D721Med (cell line): ENCODE data around the gene CFAP97D2.

ENCODE experiments used
- DNase-seq: peaks from one replicate; pipeline ENCODE4 v3.0.0; 2011; ENCODE audit warnings: low spot score; ENCODE audit not compliant: insufficient read length
- FAIRE-seq: peaks from 2 replicates; lab custom pipeline; 2011; peaks lifted over from hg19 to GRCh38; lab: Jason Lieb, UNC
- TF ChIP-seq, protein P1 (sequence below): IDR thresholded peaks from 2 replicates; pipeline ENCODE4 v1.5.1; 2012; ENCODE audit warnings: mild to moderate bottlenecking, control low read depth; ENCODE audit not compliant: insufficient read depth; ENCODE audit errors: missing control alignments

Gene CFAP97D2

DNA sequence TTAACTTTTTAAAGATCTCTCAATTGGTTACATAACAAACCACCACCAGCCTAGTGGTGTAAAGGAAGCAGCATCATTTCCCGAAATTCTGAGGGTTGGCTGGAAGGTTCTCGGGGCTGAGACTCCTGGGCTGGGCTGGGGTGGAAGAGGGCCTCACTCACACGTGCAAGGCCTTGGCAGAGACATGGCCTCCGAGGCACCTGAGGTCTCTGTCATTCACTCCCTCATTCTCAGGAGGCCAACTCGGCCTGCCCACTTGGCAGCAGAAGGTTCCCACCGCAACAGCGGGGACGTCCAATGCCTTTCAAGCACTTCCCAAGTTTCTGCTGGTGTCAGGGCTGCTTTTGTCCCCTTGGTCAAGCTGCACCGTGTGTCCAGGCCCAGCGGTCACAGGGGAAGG, 28.0 kb upstream of the CFAP97D2 start:
- DNase-seq (peak; percentile 2), FAIRE-seq (no peak)
- TF ChIP-seq, protein P1, sequence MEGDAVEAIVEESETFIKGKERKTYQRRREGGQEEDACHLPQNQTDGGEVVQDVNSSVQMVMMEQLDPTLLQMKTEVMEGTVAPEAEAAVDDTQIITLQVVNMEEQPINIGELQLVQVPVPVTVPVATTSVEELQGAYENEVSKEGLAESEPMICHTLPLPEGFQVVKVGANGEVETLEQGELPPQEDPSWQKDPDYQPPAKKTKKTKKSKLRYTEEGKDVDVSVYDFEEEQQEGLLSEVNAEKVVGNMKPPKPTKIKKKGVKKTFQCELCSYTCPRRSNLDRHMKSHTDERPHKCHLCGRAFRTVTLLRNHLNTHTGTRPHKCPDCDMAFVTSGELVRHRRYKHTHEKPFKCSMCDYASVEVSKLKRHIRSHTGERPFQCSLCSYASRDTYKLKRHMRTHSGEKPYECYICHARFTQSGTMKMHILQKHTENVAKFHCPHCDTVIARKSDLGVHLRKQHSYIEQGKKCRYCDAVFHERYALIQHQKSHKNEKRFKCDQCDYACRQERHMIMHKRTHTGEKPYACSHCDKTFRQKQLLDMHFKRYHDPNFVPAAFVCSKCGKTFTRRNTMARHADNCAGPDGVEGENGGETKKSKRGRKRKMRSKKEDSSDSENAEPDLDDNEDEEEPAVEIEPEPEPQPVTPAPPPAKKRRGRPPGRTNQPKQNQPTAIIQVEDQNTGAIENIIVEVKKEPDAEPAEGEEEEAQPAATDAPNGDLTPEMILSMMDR: no peak

DNA sequence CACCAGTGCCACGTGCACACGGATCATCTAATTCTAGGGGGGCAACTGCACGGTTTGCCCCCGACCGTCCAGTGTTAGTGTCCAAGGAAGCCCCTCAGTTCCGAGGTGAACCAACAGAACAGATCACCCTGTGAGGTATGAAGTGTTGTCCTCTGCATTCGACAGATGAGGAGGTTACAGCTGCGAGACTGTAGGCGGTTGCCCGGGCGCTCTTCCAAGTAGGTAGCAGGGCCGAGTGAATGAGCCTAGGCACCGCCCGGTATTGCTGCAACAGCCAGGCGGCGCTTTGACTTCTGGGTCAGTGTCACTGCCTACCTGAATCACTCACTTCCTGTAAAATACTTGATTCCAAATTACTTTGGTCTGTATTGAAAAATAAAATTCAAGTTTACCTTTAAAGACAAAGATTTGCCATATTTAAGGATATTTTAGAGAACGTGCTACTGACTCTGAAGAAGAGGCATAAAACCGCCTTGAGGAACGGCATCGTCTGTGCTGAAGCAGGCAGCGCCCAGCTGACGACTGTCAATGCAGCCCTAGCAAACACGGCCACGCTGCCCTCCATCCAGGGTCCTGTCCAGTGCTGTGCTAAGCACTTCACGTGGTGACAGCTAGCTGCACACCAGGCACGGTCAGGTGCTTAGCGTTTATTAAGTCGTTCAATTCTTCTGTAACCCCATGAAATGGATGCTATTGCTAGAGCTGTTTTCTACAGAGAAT, 27.3 kb upstream of the CFAP97D2 start:
- DNase-seq (peak; percentile 8), FAIRE-seq (no peak)
- TF ChIP-seq, protein P1: no peak

DNA sequence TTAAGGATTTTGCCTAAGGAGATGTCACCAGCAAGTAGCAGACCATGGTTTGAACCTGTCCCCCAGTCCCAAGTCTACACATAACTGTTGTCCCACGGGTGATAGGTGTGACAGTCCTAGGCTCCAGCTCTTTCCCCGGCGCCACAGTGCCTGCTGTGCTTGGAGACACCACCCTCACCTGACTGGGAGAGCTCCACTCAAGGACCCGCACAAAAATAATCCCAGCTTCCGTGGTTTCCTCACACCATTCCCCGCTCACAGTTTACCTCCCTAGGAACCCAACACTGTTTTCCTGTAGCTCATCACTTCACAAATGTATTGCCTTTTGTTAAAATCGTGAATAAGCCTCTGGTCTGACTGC, 26.8 kb upstream of the CFAP97D2 start:
- DNase-seq (peak; percentile 12), FAIRE-seq (no peak)
- TF ChIP-seq, protein P1: no peak

DNA sequence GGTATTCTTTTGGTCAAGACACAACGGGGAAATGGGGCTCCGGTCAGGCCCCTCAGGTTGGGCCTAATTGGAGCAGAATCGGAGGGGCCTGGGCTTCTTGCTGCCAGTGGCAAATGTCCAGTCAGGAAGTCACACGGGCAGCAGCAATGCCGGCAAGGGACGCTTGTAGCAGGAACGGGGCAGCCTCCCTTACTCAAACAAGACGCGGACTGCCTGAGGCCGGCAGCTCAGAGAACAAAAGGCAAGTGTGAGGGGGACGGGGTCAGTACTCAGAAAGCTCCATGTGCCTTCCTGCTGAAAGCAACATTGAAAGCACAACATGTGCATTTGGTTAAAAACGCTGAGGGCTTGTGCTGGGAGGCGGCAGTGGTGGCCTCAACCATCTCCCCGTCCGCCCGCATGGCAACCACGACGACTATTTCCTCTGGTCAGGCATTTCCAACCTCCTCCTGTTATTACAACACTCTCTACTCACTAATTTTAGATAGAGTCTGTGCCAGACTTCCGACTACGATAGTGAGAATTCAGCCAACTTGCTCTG, 26.2 kb upstream of the CFAP97D2 start:
- peak; percentile 1 for DNase-seq
- TF ChIP-seq, protein P1: no peak
- FAIRE-seq: no peak

DNA sequence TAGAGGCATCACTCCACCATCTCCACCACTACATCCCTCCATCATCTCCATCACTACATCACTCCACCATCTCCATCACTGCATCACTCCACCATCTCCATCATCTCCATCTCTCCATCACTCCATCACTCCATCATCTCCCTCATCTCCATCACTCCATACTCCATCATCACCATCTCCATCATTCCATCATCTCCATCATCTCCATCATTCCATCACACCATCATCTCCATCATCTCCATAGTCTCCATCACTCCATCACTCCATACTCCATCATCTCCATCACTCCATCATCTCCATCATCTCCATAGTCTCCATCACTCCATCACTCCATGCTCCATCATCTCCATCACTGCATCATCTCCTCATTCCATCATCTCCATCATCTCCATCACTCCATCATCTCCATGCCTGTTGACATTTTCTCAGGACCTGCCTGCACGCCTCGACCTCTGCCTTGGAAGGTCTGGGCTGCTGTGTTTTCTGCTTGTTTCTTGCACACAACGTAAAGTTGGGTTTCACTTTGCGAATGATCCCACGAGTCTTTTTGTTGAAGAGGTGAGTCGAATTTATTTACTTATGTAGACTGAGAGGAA, 25.5 kb upstream of the CFAP97D2 start:
- DNase-seq: peak; percentile 10
- TF ChIP-seq, protein P1: no peak

DNA sequence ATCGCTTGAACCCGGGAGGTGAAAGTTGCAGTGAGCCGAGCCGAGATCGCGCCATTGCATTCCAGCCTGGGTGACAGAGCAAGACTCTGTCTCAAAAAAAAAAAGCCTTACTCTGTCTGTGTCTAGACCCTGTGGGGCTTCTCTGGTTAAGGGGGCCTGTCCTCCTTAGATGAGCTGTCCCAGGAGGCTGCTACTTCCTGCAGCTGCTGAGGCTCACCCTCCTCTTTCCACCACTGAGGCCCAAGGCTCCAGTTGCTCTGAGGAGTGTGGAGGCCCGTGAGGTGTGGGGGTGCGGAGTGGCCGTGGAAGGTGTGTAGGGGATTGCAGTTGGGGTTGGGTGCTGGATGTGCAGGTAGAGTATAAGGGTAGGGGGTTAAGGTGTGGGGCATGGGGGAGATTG, 24.6 kb upstream of the CFAP97D2 start:
- FAIRE-seq (no peak), DNase-seq (peak; percentile 1)
- TF ChIP-seq, protein P1: no peak

More for the DNA sequence above, 25.5 kb upstream of the CFAP97D2 start:
- FAIRE-seq: no peak

DNA sequence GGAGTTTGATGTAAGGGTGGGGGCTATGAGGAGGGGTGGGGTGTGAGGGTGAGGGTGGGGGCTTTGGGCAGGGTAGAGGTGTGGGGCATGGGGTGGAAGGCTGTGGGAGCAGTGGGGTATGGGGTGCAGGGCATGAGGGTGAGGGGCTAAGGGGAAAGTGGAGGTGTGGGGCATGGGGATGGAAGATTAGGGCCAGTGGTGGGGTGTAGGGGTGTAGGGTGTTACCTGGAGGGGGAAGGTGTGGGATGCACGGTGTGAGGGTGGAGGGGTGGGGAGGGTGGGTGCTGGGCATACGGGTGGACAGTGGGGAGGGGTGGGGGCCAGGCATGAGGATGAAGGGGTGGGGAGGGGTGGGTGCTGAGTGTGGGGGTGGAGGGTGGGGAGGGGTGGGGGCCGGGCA, 23.7 kb upstream of the CFAP97D2 start:
- FAIRE-seq (no peak), DNase-seq (peak; percentile 5)

More for the DNA sequence above, 23.7 kb upstream of the CFAP97D2 start:
- TF ChIP-seq, protein P1: no peak
